HepG2 (cell line): ENCODE measurements around the gene VMO1. TPM values are rescaled to one million over a fixed set of nuclear protein-coding genes. Genes with fewer than 3 reads are reported as not detected.

Source experiments
- AFF4 ChIP-seq: sonication (generic); formaldehyde crosslinking; IDR thresholded peaks from 2 replicates; pipeline ENCODE4 v1.4.0; 2020; ENCODE audit warnings: missing genetic modification reagents
- BRF2 ChIP-seq: sonication (generic); formaldehyde crosslinking; IDR thresholded peaks from 2 replicates; pipeline ENCODE4 v1.8.1; 2022; ENCODE audit warnings: mild to moderate bottlenecking, missing genetic modification reagents
- CC2D1A ChIP-seq: sonication (generic); formaldehyde crosslinking; IDR thresholded peaks from 2 replicates; pipeline ENCODE4 v1.8.1; 2023; ENCODE audit warnings: mild to moderate bottlenecking, missing genetic modification reagents
- EHMT2 ChIP-seq: fragments of 200-600 bp; sonication (generic); IDR thresholded peaks from 2 replicates; pipeline ENCODE4 v1.7.0; 2017; ENCODE audit warnings: antibody characterized with exemption, low read depth, low read length, borderline replicate concordance
- HCFC1 ChIP-seq: fragments of 150-350 bp; IDR thresholded peaks from 2 replicates; pipeline ENCODE4 v1.6.1; 2014; ENCODE audit warnings: low read depth, low read length
- KDM5A ChIP-seq: fragments of 200-600 bp; sonication (generic); IDR thresholded peaks from 2 replicates; pipeline ENCODE4 v1.7.0; 2018; ENCODE audit warnings: antibody characterized with exemption, mild to moderate bottlenecking, low read length, borderline replicate concordance
- NFAT5 ChIP-seq: sonication (generic); formaldehyde crosslinking; IDR thresholded peaks from 2 replicates; pipeline ENCODE4 v1.4.0; 2020; ENCODE audit warnings: missing genetic modification reagents
- NR2F2 ChIP-seq: IDR thresholded peaks from 2 replicates; pipeline ENCODE4 v1.6.1; 2012; ENCODE audit warnings: low read depth, inconsistent platforms, borderline replicate concordance
- PAWR ChIP-seq: sonication (generic); formaldehyde crosslinking; IDR thresholded peaks from 2 replicates; pipeline ENCODE4 v1.4.0; 2020; ENCODE audit warnings: missing genetic modification reagents, mild to moderate bottlenecking, borderline replicate concordance
- ZBTB20 ChIP-seq: sonication (generic); formaldehyde crosslinking; IDR thresholded peaks from 2 replicates; pipeline ENCODE4 v1.8.1; 2023; ENCODE audit warnings: missing genetic modification reagents, low read depth, mild to moderate bottlenecking, borderline replicate concordance
- ZBTB43 ChIP-seq: sonication (generic); formaldehyde crosslinking; conservative IDR thresholded peaks from 2 replicates; pipeline ENCODE4 v1.4.0; 2020; ENCODE audit warnings: missing genetic modification reagents
- ZNF180 ChIP-seq: sonication (generic); formaldehyde crosslinking; IDR thresholded peaks from 2 replicates; pipeline ENCODE4 v1.4.0; 2020; ENCODE audit warnings: low read depth, missing genetic modification reagents, borderline replicate concordance
- ZNF574 ChIP-seq: sonication (generic); formaldehyde crosslinking; IDR thresholded peaks from 2 replicates; pipeline ENCODE4 v1.4.0; 2020; ENCODE audit warnings: missing genetic modification reagents
- polyA plus RNA-seq, 8 experiments: library from polyadenylated mRNA; depleted of rRNA in 3 of 8; stranded (reverse) in 7 of 8; unstranded in 1 of 8; fragments of >200 nt; fragmentation: Illumina TruSeq in 4 of 8; extraction: Trizol in 4 of 8; gene quantifications; 2 replicates each; pipeline versions ENCODE4 v1.2.1 to v1.2.3, GENCODE V29; 2011 to 2016; ENCODE audit warnings: low read depth in 4 of 8, missing spikeins in 1 of 8, mixed read lengths in 1 of 8; ENCODE audit not compliant: insufficient read depth in 1 of 8
- total RNA-seq, 5 experiments: library from RNA; depleted of rRNA; stranded (reverse); fragments of >200 nt; fragmentation: Illumina TruSeq; extraction: Trizol; gene quantifications; 2 replicates each; pipeline ENCODE4 v1.2.3, GENCODE V29; 2016; ENCODE audit warnings: low read depth in 1 of 5

The VMO1 gene
- total and polyA plus RNA-seq, 2 of the 13 experiments (the other 11 are each of a cell fraction or from before 2014, with no cell fraction given), result not detected

GRCh38 chr17:4788807-4789700 lies 2.9 kb upstream of the VMO1 start, which contains the start of gene GLTPD2 (continued):
- TF ChIP-seq BRF2 (CRISPR knock-in tag) (no peak), ZBTB20 (CRISPR knock-in tag) (0 out of 2 replicates have a peak, but pooled peaks have one; percentile 64), ZNF180 (no peak), ZNF574 (CRISPR knock-in tag) (peak; percentile 51), ZBTB43 (CRISPR knock-in tag) (no peak), EHMT2 (no peak), HCFC1 (no peak), AFF4 (no peak), NR2F2 (peak; percentile 69; the same call in 1 of the 2 replicates), CC2D1A (CRISPR knock-in tag) (no peak), NFAT5 (CRISPR knock-in tag) (no peak; the same call in 1 of the 2 replicates), PAWR (CRISPR knock-in tag) (no peak), KDM5A (no peak)
